Activated T-helper 1 cell treated with anti-CD3 and anti-CD28 coated beads, Interleukin-2, amount 50 U/mL, for 16 hours (primary cell): ENCODE data around the gene EHD4.

ENCODE experiments used
- DNase-seq, 2 donors: peaks; one replicate each; pipeline ENCODE4 v3.0.0-alpha.2; 2020; ENCODE audit warnings: low read depth in 1 of 2, low spot score in 1 of 2

Gene EHD4

GRCh38 chr15:41972253-41973242, at the start of gene EHD4:
EHD4 (minus strand) TSS chr15:41972557; CDS start chr15:41972494, 63 bp downstream.
- peak; percentile 84 to 87 for DNase-seq

- DNase-seq: no peak
Observed at GRCh38 chr15:42021593-42021992, 49.2 kb upstream of the EHD4 start.

- no peak for DNase-seq
Observed at GRCh38 chr15:42020713-42021273, 48.4 kb upstream of the EHD4 start, which contains the start of gene PLA2G4E. PLA2G4E (minus strand) TSS chr15:42021042; CDS start chr15:42021030, 12 bp downstream.

GRCh38 chr15:42018306-42019224, 46.2 kb upstream of the EHD4 start:
- no peak for DNase-seq

- DNase-seq: no peak
Observed at GRCh38 chr15:42016971-42017370, 44.6 kb upstream of the EHD4 start.

GRCh38 chr15:42014406-42014805, 42.0 kb upstream of the EHD4 start:
- no peak for DNase-seq

- DNase-seq: no peak
Observed at GRCh38 chr15:42012928-42013482, 40.6 kb upstream of the EHD4 start.

GRCh38 chr15:42012241-42012640, 39.9 kb upstream of the EHD4 start:
- DNase-seq: no peak

GRCh38 chr15:42011074-42011473, 38.7 kb upstream of the EHD4 start:
- DNase-seq: no peak

GRCh38 chr15:42010434-42010833, 38.1 kb upstream of the EHD4 start:
- no peak for DNase-seq

GRCh38 chr15:42009474-42009873, 37.1 kb upstream of the EHD4 start:
- DNase-seq: no peak

GRCh38 chr15:42009022-42009421, 36.7 kb upstream of the EHD4 start:
- DNase-seq: no peak

GRCh38 chr15:42007386-42007785, 35.0 kb upstream of the EHD4 start:
- DNase-seq: no peak

GRCh38 chr15:42002333-42002732, 30.0 kb upstream of the EHD4 start:
- no peak for DNase-seq

GRCh38 chr15:42001236-42001635, 28.9 kb upstream of the EHD4 start:
- no peak for DNase-seq

- no peak for DNase-seq
Observed at GRCh38 chr15:41999290-42000285, 27.2 kb upstream of the EHD4 start.

GRCh38 chr15:41997845-41998244, 25.5 kb upstream of the EHD4 start:
- no peak for DNase-seq

GRCh38 chr15:41996921-41997592, 24.7 kb upstream of the EHD4 start:
- no peak for DNase-seq

GRCh38 chr15:41996376-41996775, 24.0 kb upstream of the EHD4 start:
- DNase-seq: no peak
